Peyer's patch (tissue), 4 donors: ENCODE measurements around the gene SMC3.

ENCODE experiments used
- POLR2A ChIP-seq, 2 donors: fragments of 450-650 bp; IDR thresholded peaks; one replicate each; pipeline ENCODE4 v1.5.1; 2017; ENCODE audit warnings: antibody characterized with exemption in 2 of 2, mild to moderate bottlenecking in 2 of 2, moderate library complexity in 2 of 2
- TF ChIP-seq, protein P1 (sequence below), 6 experiments: fragments of 450-650 bp in 4 of 6; fragments of 200-600 bp in 2 of 6; sonication (generic) in 1 of 6; IDR thresholded peaks; one replicate each; pipeline ENCODE4 v1.5.1; 2017 to 2019; ENCODE audit warnings: antibody characterized with exemption in 6 of 6, mild to moderate bottlenecking in 3 of 6, moderate library complexity in 1 of 6

DNA sequence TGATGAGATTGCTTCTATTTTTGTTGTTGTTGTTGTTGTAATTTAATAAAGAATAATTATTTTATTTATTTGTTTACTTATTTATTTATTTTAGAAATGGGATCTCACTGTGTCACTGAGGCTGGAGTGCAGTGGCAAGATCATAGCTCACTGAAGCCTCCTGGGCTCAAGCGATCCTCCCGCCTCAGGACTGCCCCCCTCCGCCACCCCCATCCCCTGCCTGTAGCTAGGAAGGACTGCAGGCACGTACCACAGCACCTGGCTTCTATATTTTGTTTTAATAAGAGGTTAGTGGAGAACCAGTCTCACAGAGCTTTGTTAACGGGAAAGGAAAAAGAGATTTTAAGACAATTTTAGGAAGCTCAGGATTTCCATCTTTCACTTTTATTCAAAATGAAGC, 19.5 kb upstream of the SMC3 start:
- no peak for TF ChIP-seq POLR2A (IDR thresholded peaks at IDR 0.05)
- TF ChIP-seq, protein P1, sequence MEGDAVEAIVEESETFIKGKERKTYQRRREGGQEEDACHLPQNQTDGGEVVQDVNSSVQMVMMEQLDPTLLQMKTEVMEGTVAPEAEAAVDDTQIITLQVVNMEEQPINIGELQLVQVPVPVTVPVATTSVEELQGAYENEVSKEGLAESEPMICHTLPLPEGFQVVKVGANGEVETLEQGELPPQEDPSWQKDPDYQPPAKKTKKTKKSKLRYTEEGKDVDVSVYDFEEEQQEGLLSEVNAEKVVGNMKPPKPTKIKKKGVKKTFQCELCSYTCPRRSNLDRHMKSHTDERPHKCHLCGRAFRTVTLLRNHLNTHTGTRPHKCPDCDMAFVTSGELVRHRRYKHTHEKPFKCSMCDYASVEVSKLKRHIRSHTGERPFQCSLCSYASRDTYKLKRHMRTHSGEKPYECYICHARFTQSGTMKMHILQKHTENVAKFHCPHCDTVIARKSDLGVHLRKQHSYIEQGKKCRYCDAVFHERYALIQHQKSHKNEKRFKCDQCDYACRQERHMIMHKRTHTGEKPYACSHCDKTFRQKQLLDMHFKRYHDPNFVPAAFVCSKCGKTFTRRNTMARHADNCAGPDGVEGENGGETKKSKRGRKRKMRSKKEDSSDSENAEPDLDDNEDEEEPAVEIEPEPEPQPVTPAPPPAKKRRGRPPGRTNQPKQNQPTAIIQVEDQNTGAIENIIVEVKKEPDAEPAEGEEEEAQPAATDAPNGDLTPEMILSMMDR (IDR thresholded peaks at IDR 0.05) = no peak
